Activated CD4-positive, alpha-beta T cell treated with anti-CD3 and anti-CD28 coated beads, Interleukin-2, amount 10 ng/mL, durations not matched to agents 7 days and 5 days (primary cell): ENCODE results near the gene PKP1. TPM values are rescaled to one million over a fixed set of nuclear protein-coding genes. Genes with fewer than 3 reads are reported as not detected.

Experiments
- CTCF ChIA-PET: fragments of 350-600 bp; sonication (Branson Sonifier 250); formaldehyde crosslinking; loops from one replicate; lab custom pipeline; 2021; ENCODE audit warnings: antibody characterized with exemption; lab: Charles Lee
- POLR2A ChIA-PET: fragments of 350-600 bp; sonication (Branson Sonifier 250); formaldehyde crosslinking; loops from one replicate; lab custom pipeline; 2021; ENCODE audit warnings: antibody characterized with exemption; lab: Charles Lee
- DNase-seq: peaks from one replicate; pipeline ENCODE4 v3.0.0-alpha.2; 2020
- H3K27ac Mint-ChIP-seq: one replicate; pipeline ENCODE4 v1.8.0; 2021; ENCODE audit warnings: mild to moderate bottlenecking, moderate library complexity, mixed read lengths
- H3K27me3 Mint-ChIP-seq: one replicate; pipeline ENCODE4 v1.8.0; 2021; ENCODE audit warnings: mixed read lengths
- H3K36me3 Mint-ChIP-seq: one replicate; pipeline ENCODE4 v1.8.0; 2021; ENCODE audit warnings: low read depth, mixed read lengths
- H3K4me1 Mint-ChIP-seq: one replicate; pipeline ENCODE4 v1.8.0; 2021; ENCODE audit warnings: mixed read lengths
- H3K4me3 Mint-ChIP-seq: one replicate; pipeline ENCODE4 v1.8.0; 2021; ENCODE audit warnings: mild to moderate bottlenecking, moderate library complexity, mixed read lengths
- H3K9me3 Mint-ChIP-seq: one replicate; pipeline ENCODE4 v1.8.0; 2021; ENCODE audit warnings: mixed read lengths
- total RNA-seq, 2 experiments: library from RNA; stranded (reverse); gene quantifications; one replicate each; pipeline ENCODE4 v1.2.3, GENCODE V29; 2021

The PKP1 gene
- total RNA-seq, 2 experiments from 2014 or later: not detected

GRCh38 chr1:201369209-201369608, 85.9 kb downstream of the PKP1 start:
- peaks cover 3% of the 10 kb centered on the region for H3K27me3 Mint-ChIP-seq
- no peak for DNase-seq
- H3K4me3 Mint-ChIP-seq: no peak overlapping the region
- no peak overlapping the region for H3K27ac Mint-ChIP-seq
- POLR2A ChIA-PET: no interaction called here
- H3K9me3 Mint-ChIP-seq: no peaks in the 10 kb centered on the region
- CTCF ChIA-PET: interaction anchor here (1.5 kb wide), 1 partner anchor 11 kb away, joined by 3 read pairs; no protein-coding TSS in a partner anchor
- no peaks in the 10 kb centered on the region for H3K36me3 Mint-ChIP-seq
- H3K4me1 Mint-ChIP-seq: no peaks in the 10 kb centered on the region

DNA sequence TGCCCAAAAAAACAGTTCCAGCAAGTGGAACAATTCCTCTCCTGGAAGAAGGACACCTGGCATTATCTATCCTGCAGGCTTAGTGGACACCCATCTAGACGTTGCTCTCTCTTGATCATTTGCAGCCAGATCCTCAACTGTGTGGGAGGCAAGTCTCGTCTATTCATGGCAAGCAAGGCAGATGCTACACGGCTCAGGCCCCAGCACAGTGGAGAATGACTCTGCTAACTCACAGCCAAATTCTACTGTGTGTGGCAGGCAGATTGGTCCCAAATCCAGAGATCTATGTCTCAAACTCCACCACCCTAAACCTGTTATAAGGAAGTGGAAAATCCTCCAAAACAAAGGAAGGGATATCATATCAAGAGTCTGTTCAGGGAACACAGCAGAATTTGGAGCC, 87.2 kb downstream of the PKP1 start:
- Mint-ChIP-seq H3K36me3 (no peaks in the 10 kb centered on the region), H3K27me3 (peaks cover 3% of the 10 kb centered on the region), H3K4me1 (no peaks in the 10 kb centered on the region), H3K9me3 (no peaks in the 10 kb centered on the region), H3K27ac (no peak overlapping the region), H3K4me3 (no peak overlapping the region)
- CTCF ChIA-PET: no interaction called here
- POLR2A ChIA-PET: no interaction called here
- DNase-seq: no peak

- H3K27me3 Mint-ChIP-seq: peaks cover 4% of the 10 kb centered on the region
- ChIA-PET CTCF (interaction anchor here (1.1 to 2.2 kb wide), 2 partner anchors 10 to 23 kb away, joined by 3 to 5 read pairs; no protein-coding TSS in a partner anchor), POLR2A (no interaction called here)
- no peaks in the 10 kb centered on the region for H3K9me3 Mint-ChIP-seq
- no peaks in the 10 kb centered on the region for H3K4me1 Mint-ChIP-seq
- no peak overlapping the region for H3K27ac Mint-ChIP-seq
- no peaks in the 10 kb centered on the region for H3K36me3 Mint-ChIP-seq
- no peak overlapping the region for H3K4me3 Mint-ChIP-seq
- DNase-seq: no peak
Measured at GRCh38 chr1:201371276-201371675, 88.0 kb downstream of the PKP1 start.

GRCh38 chr1:201371792-201372191, 88.5 kb downstream of the PKP1 start:
- Mint-ChIP-seq H3K27me3 (peaks cover 6% of the 10 kb centered on the region), H3K27ac (no peak overlapping the region), H3K36me3 (no peaks in the 10 kb centered on the region), H3K4me1 (no peaks in the 10 kb centered on the region), H3K4me3 (no peak overlapping the region), H3K9me3 (no peaks in the 10 kb centered on the region)
- ChIA-PET POLR2A (no interaction called here), CTCF (interaction anchor here (1.1 to 2.2 kb wide), 2 partner anchors 11 to 23 kb away, joined by 3 to 5 read pairs; no protein-coding TSS in a partner anchor)
- DNase-seq: no peak

DNA sequence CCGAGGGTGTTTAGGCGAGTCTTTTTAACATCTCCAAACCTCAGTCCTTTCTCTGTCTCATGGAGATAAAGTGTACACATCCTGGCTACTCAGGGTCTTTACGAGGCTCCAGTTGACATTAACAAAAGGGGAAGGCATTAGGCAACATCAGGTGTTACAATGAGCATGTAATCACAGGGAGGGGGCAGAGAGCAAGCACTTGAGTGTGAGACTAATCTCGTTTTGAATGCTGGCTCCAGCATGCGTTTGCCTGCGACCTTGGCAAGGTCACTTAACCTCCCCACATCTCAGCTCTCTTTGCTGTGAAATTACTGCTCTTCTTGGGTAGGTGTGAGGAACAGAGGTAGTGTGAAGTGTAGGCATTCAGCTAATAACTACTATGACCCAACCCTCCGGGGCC, 91.1 kb downstream of the PKP1 start:
- DNase-seq: no peak
- Mint-ChIP-seq H3K4me1 (no peaks in the 10 kb centered on the region), H3K36me3 (no peaks in the 10 kb centered on the region), H3K27ac (no peak overlapping the region), H3K4me3 (no peak overlapping the region), H3K27me3 (peaks cover 6% of the 10 kb centered on the region), H3K9me3 (no peaks in the 10 kb centered on the region)
- CTCF ChIA-PET: interaction anchor here (1.7 kb wide), 1 partner anchor 11 kb away, joined by 4 read pairs; no protein-coding TSS in a partner anchor
- POLR2A ChIA-PET: no interaction called here

DNA sequence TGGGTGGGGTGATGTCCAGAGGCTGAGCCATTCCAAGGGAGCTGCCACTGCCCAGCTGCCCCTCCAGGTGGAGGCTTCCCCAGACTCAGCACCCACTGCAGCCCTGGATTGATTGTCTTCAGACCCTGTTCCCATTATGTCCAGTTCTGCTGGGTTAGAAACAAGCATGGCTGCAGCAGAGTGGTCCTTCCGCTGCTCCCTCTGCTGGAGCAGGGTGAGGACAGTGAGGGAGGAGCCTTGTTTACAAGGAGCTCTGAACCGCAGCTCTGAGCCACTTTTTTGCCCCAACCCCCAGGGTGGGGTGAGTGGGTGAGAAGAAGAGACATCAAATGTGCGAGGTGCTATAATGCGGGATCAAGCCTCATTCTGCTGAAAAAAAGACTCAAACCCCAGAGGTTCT, 91.9 kb downstream of the PKP1 start:
- Mint-ChIP-seq H3K4me3 (no peak overlapping the region), H3K4me1 (no peaks in the 10 kb centered on the region), H3K9me3 (no peaks in the 10 kb centered on the region), H3K27ac (no peak overlapping the region), H3K27me3 (peaks cover 6% of the 10 kb centered on the region), H3K36me3 (no peaks in the 10 kb centered on the region)
- ChIA-PET CTCF (interaction anchor here (0.7 to 2.0 kb wide), 2 partner anchors 14 to 116 kb away, joined by 3 to 4 read pairs; no protein-coding TSS in a partner anchor), POLR2A (no interaction called here)
- no peak for DNase-seq

DNA sequence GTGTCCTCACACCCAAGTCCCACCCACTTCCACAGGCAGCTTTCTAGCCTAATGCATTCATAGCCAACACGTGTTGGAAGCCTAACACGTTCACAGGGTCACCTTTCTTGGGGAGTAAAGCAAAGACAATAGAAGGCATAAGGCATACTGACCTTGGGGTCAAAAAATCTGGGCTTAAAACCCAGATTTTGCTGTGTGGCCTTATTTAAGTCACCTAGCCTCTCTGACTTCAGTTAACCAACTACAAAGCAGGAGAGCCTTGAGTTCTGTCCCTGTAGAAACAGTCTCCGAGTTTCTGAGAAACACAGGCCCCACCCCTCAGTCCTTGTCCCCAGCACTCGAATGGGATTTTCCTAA, 92.8 kb downstream of the PKP1 start:
- H3K27ac Mint-ChIP-seq: no peak overlapping the region
- no peak overlapping the region for H3K4me3 Mint-ChIP-seq
- H3K36me3 Mint-ChIP-seq: no peaks in the 10 kb centered on the region
- no peaks in the 10 kb centered on the region for H3K9me3 Mint-ChIP-seq
- peaks cover 6% of the 10 kb centered on the region for H3K27me3 Mint-ChIP-seq
- H3K4me1 Mint-ChIP-seq: no peaks in the 10 kb centered on the region
- POLR2A ChIA-PET: no interaction called here
- CTCF ChIA-PET: interaction anchor here (2.0 kb wide), 1 partner anchor 117 kb away, joined by 4 read pairs; no protein-coding TSS in a partner anchor
- DNase-seq: no peak

- CTCF ChIA-PET: interaction anchor here (2.0 kb wide), 1 partner anchor 117 kb away, joined by 4 read pairs; no protein-coding TSS in a partner anchor
- H3K4me1 Mint-ChIP-seq: no peaks in the 10 kb centered on the region
- no peaks in the 10 kb centered on the region for H3K9me3 Mint-ChIP-seq
- no peaks in the 10 kb centered on the region for H3K36me3 Mint-ChIP-seq
- POLR2A ChIA-PET: no interaction called here
- H3K27ac Mint-ChIP-seq: no peak overlapping the region
- no peak for DNase-seq
- peaks cover 2% of the 10 kb centered on the region for H3K27me3 Mint-ChIP-seq
- no peak overlapping the region for H3K4me3 Mint-ChIP-seq
Measured at GRCh38 chr1:201376464-201377374, 93.4 kb downstream of the PKP1 start.

- Mint-ChIP-seq H3K27ac (no peak within 1 kb of the TSS), H3K9me3 (no peaks in the 10 kb centered on the region), H3K4me1 (no peaks in the 10 kb centered on the region), H3K27me3 (peaks cover 2% of the 10 kb centered on the region), H3K36me3 (no peaks in the 10 kb centered on the region), H3K4me3 (no peak within 1 kb of the TSS)
- CTCF ChIA-PET: no interaction called here
- no peak for DNase-seq
- POLR2A ChIA-PET: no interaction called here
Measured at GRCh38 chr1:201377611-201378092, 94.3 kb downstream of the PKP1 start, which contains the start of gene TNNT2. TNNT2 (minus strand) TSS chr1:201377680; CDS start chr1:201373254, 4,426 bp downstream.

DNA sequence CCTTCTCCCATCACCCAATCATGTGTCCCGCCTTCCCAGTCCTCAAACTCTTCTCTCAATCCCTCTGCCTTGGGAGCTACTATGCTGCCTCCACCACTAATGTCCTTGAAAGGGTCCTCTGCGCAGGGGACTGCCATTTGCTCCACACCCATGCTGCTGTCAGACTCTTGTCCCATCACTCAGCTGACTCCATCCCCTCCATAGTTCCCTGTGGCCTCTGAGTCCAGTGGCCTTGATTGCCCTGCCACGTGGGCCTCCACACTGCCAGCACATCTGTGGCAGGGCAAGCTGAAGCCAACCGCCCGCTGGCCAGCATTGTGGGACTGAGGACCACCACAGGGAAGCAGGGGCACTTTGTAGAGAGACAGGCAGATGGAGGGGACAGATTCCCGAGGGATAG, 95.5 kb downstream of the PKP1 start:
- Mint-ChIP-seq H3K27me3 (peaks cover 2% of the 10 kb centered on the region), H3K4me3 (no peak overlapping the region), H3K27ac (no peak overlapping the region), H3K4me1 (no peaks in the 10 kb centered on the region), H3K36me3 (no peaks in the 10 kb centered on the region), H3K9me3 (no peaks in the 10 kb centered on the region)
- ChIA-PET CTCF (interaction anchor here (1.0 kb wide), 1 partner anchor 15 kb away, joined by 3 read pairs; no protein-coding TSS in a partner anchor), POLR2A (no interaction called here)
- DNase-seq: no peak

DNA sequence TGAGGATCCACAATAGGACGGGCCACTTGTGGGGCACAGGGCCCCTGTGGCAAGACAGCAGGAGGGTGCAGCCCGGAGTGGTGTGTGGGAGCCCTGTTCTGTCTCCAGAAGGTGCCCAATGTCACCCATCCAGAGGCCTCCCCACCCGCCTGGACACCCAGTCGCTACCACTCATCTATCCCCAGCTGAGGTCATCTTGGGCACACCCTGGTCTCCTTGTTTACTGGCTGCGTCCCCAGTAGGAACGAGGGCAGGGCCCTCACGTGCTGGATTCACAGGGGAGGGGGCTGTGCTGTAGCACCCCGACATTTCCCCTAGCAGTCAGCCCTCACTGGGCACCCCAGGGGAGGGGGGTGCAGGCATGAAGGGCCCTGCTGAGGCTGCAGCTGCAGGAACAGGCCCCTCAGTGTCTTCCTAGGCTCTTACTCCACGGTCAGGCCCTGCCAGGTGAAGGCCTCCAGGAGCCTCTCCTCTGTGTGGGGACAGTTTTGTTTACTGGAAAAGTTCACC, 96.5 kb downstream of the PKP1 start:
- CTCF ChIA-PET: no interaction called here
- no peaks in the 10 kb centered on the region for H3K36me3 Mint-ChIP-seq

GRCh38 chr1:201381130-201381529, 97.8 kb downstream of the PKP1 start:
- Mint-ChIP-seq H3K9me3 (no peaks in the 10 kb centered on the region), H3K27me3 (peaks cover 2% of the 10 kb centered on the region), H3K4me3 (no peak overlapping the region), H3K36me3 (no peaks in the 10 kb centered on the region), H3K27ac (no peak overlapping the region), H3K4me1 (no peaks in the 10 kb centered on the region)
- POLR2A ChIA-PET: no interaction called here
- CTCF ChIA-PET: interaction anchor here (1.9 kb wide), 1 partner anchor 20 kb away, joined by 4 read pairs; no protein-coding TSS in a partner anchor
- DNase-seq: no peak

More for the DNA sequence above, 96.5 kb downstream of the PKP1 start:
- no peaks in the 10 kb centered on the region for H3K4me1 Mint-ChIP-seq
- H3K9me3 Mint-ChIP-seq: no peaks in the 10 kb centered on the region
- no peak overlapping the region for H3K27ac Mint-ChIP-seq
- POLR2A ChIA-PET: no interaction called here
- DNase-seq: no peak
- no peak overlapping the region for H3K4me3 Mint-ChIP-seq
- H3K27me3 Mint-ChIP-seq: peaks cover 2% of the 10 kb centered on the region
